ENCODE results near the gene GPR146.

GPR146 gene

DNA sequence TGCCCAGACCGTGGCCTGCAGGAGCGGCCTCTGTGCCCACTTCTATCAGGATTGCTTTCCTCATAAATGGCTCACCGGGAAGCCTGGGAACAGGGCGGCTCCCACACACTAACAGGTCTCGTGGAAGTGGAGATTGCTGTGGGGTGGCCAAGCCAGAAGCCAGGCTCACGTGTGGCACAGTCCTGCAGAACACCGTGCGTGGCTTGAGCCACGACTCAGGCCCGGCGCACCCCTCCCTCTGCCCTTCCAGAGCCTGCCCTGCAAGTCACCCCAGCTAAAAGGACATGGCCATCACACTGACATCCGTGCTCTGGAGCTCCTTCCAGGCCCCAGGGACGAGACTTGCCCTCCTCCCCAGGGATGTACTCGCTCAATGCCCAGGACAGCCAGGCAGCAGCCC is 50.5 kb downstream of the GPR146 start:
- no peak overlapping the region for H3K9ac ChIP-seq (ENCODE audit: low read length)
- no peak overlapping the region for H3K27ac ChIP-seq (ENCODE audit: low read depth, low read length)
- H2AFZ ChIP-seq (ENCODE audit: low read depth, low read length, severe bottlenecking): no peak overlapping the region
- TF ChIP-seq, protein P1, sequence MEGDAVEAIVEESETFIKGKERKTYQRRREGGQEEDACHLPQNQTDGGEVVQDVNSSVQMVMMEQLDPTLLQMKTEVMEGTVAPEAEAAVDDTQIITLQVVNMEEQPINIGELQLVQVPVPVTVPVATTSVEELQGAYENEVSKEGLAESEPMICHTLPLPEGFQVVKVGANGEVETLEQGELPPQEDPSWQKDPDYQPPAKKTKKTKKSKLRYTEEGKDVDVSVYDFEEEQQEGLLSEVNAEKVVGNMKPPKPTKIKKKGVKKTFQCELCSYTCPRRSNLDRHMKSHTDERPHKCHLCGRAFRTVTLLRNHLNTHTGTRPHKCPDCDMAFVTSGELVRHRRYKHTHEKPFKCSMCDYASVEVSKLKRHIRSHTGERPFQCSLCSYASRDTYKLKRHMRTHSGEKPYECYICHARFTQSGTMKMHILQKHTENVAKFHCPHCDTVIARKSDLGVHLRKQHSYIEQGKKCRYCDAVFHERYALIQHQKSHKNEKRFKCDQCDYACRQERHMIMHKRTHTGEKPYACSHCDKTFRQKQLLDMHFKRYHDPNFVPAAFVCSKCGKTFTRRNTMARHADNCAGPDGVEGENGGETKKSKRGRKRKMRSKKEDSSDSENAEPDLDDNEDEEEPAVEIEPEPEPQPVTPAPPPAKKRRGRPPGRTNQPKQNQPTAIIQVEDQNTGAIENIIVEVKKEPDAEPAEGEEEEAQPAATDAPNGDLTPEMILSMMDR (IDR thresholded peaks at IDR 0.05; ENCODE audit: insufficient read depth, low read length, poor library complexity, severe bottlenecking): no peak
- TF ChIP-seq EZH2phosphoT487 (conservative IDR thresholded peaks at IDR 0.05; ENCODE audit: low read length): no peak
- H3K27me3 ChIP-seq (ENCODE audit: low read length): no peaks in the 10 kb centered on the region
- H3K36me3 ChIP-seq (ENCODE audit: low read length): no peaks in the 10 kb centered on the region
- no peaks in the 10 kb centered on the region for H3K79me2 ChIP-seq (ENCODE audit: insufficient read depth, low read length)
- H3K9me3 ChIP-seq (ENCODE audit: insufficient read depth, low read length): no peaks in the 10 kb centered on the region
- no peak overlapping the region for H3K4me3 ChIP-seq (ENCODE audit: insufficient read depth, low read length, poor library complexity, severe bottlenecking)
- H3F3A ChIP-seq (ENCODE audit: insufficient read depth): no peaks in the 10 kb centered on the region
- H3K9me2 ChIP-seq (replicated peaks; ENCODE audit: insufficient read depth, low read length): no peaks in the 10 kb centered on the region
- H3K4me2 ChIP-seq (ENCODE audit: low read depth, low read length, poor library complexity, severe bottlenecking): no peak overlapping the region
- no peaks in the 10 kb centered on the region for H4K20me1 ChIP-seq (ENCODE audit: low read depth, low read length)

GRCh38 chr7:1095621-1096155 is 51.3 kb downstream of the GPR146 start:
- Histone ChIP-seq H3F3A (ENCODE audit: insufficient read depth) (no peaks in the 10 kb centered on the region), H3K36me3 (ENCODE audit: low read length) (no peaks in the 10 kb centered on the region), H3K27me3 (ENCODE audit: low read length) (no peaks in the 10 kb centered on the region), H3K27ac (ENCODE audit: low read depth, low read length) (no peak overlapping the region), H3K9me3 (ENCODE audit: insufficient read depth, low read length) (no peaks in the 10 kb centered on the region), H3K79me2 (ENCODE audit: insufficient read depth, low read length) (no peaks in the 10 kb centered on the region), H2AFZ (ENCODE audit: low read depth, low read length, severe bottlenecking) (no peak overlapping the region), H3K4me3 (ENCODE audit: insufficient read depth, low read length, poor library complexity, severe bottlenecking) (no peak overlapping the region), H3K9ac (ENCODE audit: low read length) (no peak overlapping the region), H4K20me1 (ENCODE audit: low read depth, low read length) (no peaks in the 10 kb centered on the region), H3K4me2 (ENCODE audit: low read depth, low read length, poor library complexity, severe bottlenecking) (no peak overlapping the region), H3K9me2 (replicated peaks; ENCODE audit: insufficient read depth, low read length) (no peaks in the 10 kb centered on the region)
- TF ChIP-seq, protein P1 (IDR thresholded peaks at IDR 0.05; ENCODE audit: insufficient read depth, low read length, poor library complexity, severe bottlenecking): no peak
- TF ChIP-seq EZH2phosphoT487 (conservative IDR thresholded peaks at IDR 0.05; ENCODE audit: low read length): no peak

DNA sequence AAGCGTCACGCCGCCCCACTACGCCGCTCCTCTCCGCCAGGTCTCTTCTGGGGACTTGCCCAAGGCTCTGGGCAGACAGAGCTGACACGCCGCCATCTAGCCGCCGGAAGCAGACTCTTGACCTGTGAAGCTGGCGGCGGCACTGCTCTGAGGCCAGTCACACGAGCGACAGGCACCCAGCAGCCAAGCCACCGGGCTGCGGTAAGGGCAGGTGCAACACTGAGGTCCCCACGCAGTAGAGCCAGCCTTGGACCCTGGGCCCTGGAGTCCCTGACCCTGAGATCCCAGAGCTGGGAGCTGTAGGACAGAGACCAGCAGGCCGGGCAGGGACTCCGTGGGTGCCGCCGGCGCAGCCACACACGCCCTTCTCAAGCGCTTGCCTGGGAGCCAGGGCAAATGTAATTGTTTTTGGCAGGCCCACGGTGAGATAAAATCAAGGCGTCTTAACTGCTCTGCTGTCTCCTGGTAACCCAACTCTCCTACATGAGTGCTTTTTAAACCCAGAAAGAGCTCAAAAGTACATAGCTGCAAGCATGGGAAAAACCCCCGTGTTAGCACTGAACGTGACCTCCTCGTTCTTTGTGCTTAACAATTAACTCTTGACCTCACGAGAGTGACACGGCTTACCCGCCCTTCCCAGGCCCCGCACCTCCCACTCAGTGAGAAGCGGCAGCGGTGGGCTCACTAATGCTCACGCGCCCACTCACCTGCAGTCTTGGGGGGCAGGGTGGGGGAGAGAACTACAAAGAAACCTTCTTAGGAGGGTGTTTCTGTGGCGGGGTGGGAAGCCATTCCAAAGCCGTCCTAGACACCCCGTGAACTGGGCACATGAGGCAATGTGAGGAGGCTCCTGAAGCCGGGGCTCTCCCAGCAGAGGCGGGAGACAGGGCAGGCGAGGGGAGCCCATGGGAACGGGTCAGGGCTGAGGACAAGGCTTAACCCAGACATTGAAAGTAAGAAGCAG is 52.1 kb downstream of the GPR146 start:
- H3K27ac ChIP-seq (ENCODE audit: low read depth, low read length): no peak overlapping the region
- no peaks in the 10 kb centered on the region for H3K9me2 ChIP-seq (replicated peaks; ENCODE audit: insufficient read depth, low read length)
- H3K27me3 ChIP-seq (ENCODE audit: low read length): no peaks in the 10 kb centered on the region
- no peaks in the 10 kb centered on the region for H3K79me2 ChIP-seq (ENCODE audit: insufficient read depth, low read length)
- H3K4me3 ChIP-seq (ENCODE audit: insufficient read depth, low read length, poor library complexity, severe bottlenecking): no peak overlapping the region
- H2AFZ ChIP-seq (ENCODE audit: low read depth, low read length, severe bottlenecking): no peak overlapping the region
- no peaks in the 10 kb centered on the region for H3F3A ChIP-seq (ENCODE audit: insufficient read depth)
- TF ChIP-seq, protein P1 (IDR thresholded peaks at IDR 0.05; ENCODE audit: insufficient read depth, low read length, poor library complexity, severe bottlenecking): no peak
- no peak for TF ChIP-seq EZH2phosphoT487 (conservative IDR thresholded peaks at IDR 0.05; ENCODE audit: low read length)
- H3K9me3 ChIP-seq (ENCODE audit: insufficient read depth, low read length): no peaks in the 10 kb centered on the region
- H3K36me3 ChIP-seq (ENCODE audit: low read length): no peaks in the 10 kb centered on the region
- no peak overlapping the region for H3K4me2 ChIP-seq (ENCODE audit: low read depth, low read length, poor library complexity, severe bottlenecking)
- H4K20me1 ChIP-seq (ENCODE audit: low read depth, low read length): no peaks in the 10 kb centered on the region
- no peak overlapping the region for H3K9ac ChIP-seq (ENCODE audit: low read length)
